HepG2 (cell line): Measurements from ENCODE around the gene SLC29A1. TPM values are rescaled to one million over a fixed set of nuclear protein-coding genes. Genes with fewer than 3 reads are reported as not detected.

Source experiments
- DZIP1 ChIP-seq: sonication (generic); formaldehyde crosslinking; IDR thresholded peaks from 2 replicates; pipeline ENCODE4 v1.5.0; 2020; ENCODE audit warnings: mild to moderate bottlenecking, missing genetic modification reagents
- GPBP1L1 ChIP-seq: sonication (generic); formaldehyde crosslinking; IDR thresholded peaks from 2 replicates; pipeline ENCODE4 v1.5.0; 2020; ENCODE audit warnings: mild to moderate bottlenecking, missing genetic modification reagents
- GTF2F1 ChIP-seq: fragments of 150-350 bp; IDR thresholded peaks from 2 replicates; pipeline ENCODE4 v1.6.1; 2014; ENCODE audit warnings: low read length
- IKZF5 ChIP-seq: IDR thresholded peaks from 2 replicates; pipeline ENCODE4 v1.6.1; 2018; ENCODE audit warnings: missing genetic modification reagents, mild to moderate bottlenecking, missing compliant biosample characterization
- PRDM10 ChIP-seq: sonication (generic); formaldehyde crosslinking; IDR thresholded peaks from 2 replicates; pipeline ENCODE4 v1.4.0; 2020; ENCODE audit warnings: low read depth, missing genetic modification reagents
- RBM22 ChIP-seq: fragments of 200-400 bp; formaldehyde crosslinking; optimal IDR thresholded peaks from 2 replicates; pipeline ENCODE3; 2017; ENCODE audit warnings: mild to moderate bottlenecking, low read length, moderate library complexity
- RCOR2 ChIP-seq: IDR thresholded peaks from 2 replicates; pipeline ENCODE4 v1.6.1; 2016; ENCODE audit warnings: missing biosample characterization, missing genetic modification reagents
- SCMH1 ChIP-seq: sonication (generic); formaldehyde crosslinking; IDR thresholded peaks from 2 replicates; pipeline ENCODE4 v1.9.0; 2021; ENCODE audit warnings: missing genetic modification reagents, mild to moderate bottlenecking, borderline replicate concordance
- SIX1 ChIP-seq: sonication (generic); formaldehyde crosslinking; IDR thresholded peaks from 2 replicates; pipeline ENCODE4 v1.4.0; 2020; ENCODE audit warnings: missing genetic modification reagents, borderline replicate concordance
- ZBTB21 ChIP-seq: sonication (generic); formaldehyde crosslinking; IDR thresholded peaks from 2 replicates; pipeline ENCODE4 v1.4.0; 2020; ENCODE audit warnings: missing genetic modification reagents
- ZBTB25 ChIP-seq: IDR thresholded peaks from 2 replicates; pipeline ENCODE4 v1.6.1; 2018; ENCODE audit warnings: missing genetic modification reagents
- ZBTB46 ChIP-seq: sonication (generic); formaldehyde crosslinking; IDR thresholded peaks from 2 replicates; pipeline ENCODE4 v1.4.0; 2020; ENCODE audit warnings: mild to moderate bottlenecking, missing genetic modification reagents, borderline replicate concordance
- ZFP41 ChIP-seq: sonication (generic); formaldehyde crosslinking; IDR thresholded peaks from 2 replicates; pipeline ENCODE4 v1.4.0; 2020; ENCODE audit warnings: mild to moderate bottlenecking, missing genetic modification reagents, borderline replicate concordance
- ZNF331 ChIP-seq: sonication (generic); formaldehyde crosslinking; IDR thresholded peaks from 2 replicates; pipeline ENCODE4 v1.4.0; 2020; ENCODE audit warnings: missing genetic modification reagents
- ZSCAN29 ChIP-seq: sonication (generic); formaldehyde crosslinking; conservative IDR thresholded peaks from 2 replicates; pipeline ENCODE4 v1.4.0; 2020; ENCODE audit warnings: mild to moderate bottlenecking, missing genetic modification reagents
- polyA plus RNA-seq, 8 experiments: library from polyadenylated mRNA; depleted of rRNA in 3 of 8; stranded (reverse) in 7 of 8; unstranded in 1 of 8; fragments of >200 nt; fragmentation: Illumina TruSeq in 4 of 8; extraction: Trizol in 4 of 8; gene quantifications; 2 replicates each; pipeline versions ENCODE4 v1.2.1 to v1.2.3, GENCODE V29; 2011 to 2016; ENCODE audit warnings: low read depth in 4 of 8, missing spikeins in 1 of 8, mixed read lengths in 1 of 8; ENCODE audit not compliant: insufficient read depth in 1 of 8
- total RNA-seq, 5 experiments: library from RNA; depleted of rRNA; stranded (reverse); fragments of >200 nt; fragmentation: Illumina TruSeq; extraction: Trizol; gene quantifications; 2 replicates each; pipeline ENCODE4 v1.2.3, GENCODE V29; 2016; ENCODE audit warnings: low read depth in 1 of 5

The SLC29A1 gene
- total and polyA plus RNA-seq, 2 of the 13 experiments (the other 11 are each of a cell fraction or from before 2014, with no cell fraction given) = 43.2 to 106 TPM

- TF ChIP-seq PRDM10 (peak; percentile 42; the same call in 1 of the 2 replicates), ZFP41 (CRISPR knock-in tag) (no peak), SIX1 (no peak), ZBTB46 (CRISPR knock-in tag) (no peak), ZBTB25 (CRISPR knock-in tag) (no peak), IKZF5 (CRISPR knock-in tag) (peak; percentile 47), ZNF331 (CRISPR knock-in tag) (peak; percentile 45), ZBTB21 (CRISPR knock-in tag) (no peak), SCMH1 (CRISPR knock-in tag) (no peak), ZSCAN29 (0 out of 2 replicates have a peak, but pooled peaks have one; percentile 73), RBM22 (no peak), GPBP1L1 (no peak), DZIP1 (CRISPR knock-in tag) (no peak), GTF2F1 (no peak), RCOR2 (peak; percentile 62; the same call in 1 of the 2 replicates)
Observed at GRCh38 chr6:44237021-44237812, 13.8 kb downstream of the SLC29A1 start (continued).
